NCI-H226 (cell line): ENCODE data around the gene PTPN5.

Experiments used
- DNase-seq: peaks from one replicate; pipeline ENCODE4 v3.0.0-alpha.2; 2015

The PTPN5 gene

GRCh38 chr11:18736590-18737148 lies 54.9 kb downstream of the PTPN5 start:
- DNase-seq = no peak

GRCh38 chr11:18733202-18733601 lies 58.4 kb downstream of the PTPN5 start:
- DNase-seq = no peak

- DNase-seq = no peak
These were observed 59.4 kb downstream of the PTPN5 start for GRCh38 chr11:18731949-18732821.

- no peak for DNase-seq
These were observed 60.2 kb downstream of the PTPN5 start for GRCh38 chr11:18731441-18731840.

DNA sequence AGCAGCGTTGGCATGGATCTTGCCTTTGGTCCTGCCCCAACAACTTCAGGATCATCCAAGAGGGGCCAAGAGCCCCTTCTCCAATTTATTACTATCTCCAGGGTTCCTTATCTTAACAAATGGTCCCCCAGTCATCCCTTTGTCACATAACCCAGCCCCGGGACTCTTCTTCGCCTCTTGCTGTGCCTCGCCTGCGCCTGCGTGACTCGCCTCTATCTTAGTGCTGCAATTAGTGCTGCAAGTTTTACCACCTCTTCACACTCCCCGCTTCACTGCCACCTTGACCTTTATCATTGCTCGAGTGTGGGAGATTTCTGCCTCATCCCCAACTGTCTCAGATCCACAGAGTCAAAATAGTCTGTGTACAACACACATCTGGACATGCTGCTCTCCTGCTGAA lies 61.6 kb downstream of the PTPN5 start:
- no peak for DNase-seq

- no peak for DNase-seq
These were observed 62.2 kb downstream of the PTPN5 start for GRCh38 chr11:18729426-18729825.

DNA sequence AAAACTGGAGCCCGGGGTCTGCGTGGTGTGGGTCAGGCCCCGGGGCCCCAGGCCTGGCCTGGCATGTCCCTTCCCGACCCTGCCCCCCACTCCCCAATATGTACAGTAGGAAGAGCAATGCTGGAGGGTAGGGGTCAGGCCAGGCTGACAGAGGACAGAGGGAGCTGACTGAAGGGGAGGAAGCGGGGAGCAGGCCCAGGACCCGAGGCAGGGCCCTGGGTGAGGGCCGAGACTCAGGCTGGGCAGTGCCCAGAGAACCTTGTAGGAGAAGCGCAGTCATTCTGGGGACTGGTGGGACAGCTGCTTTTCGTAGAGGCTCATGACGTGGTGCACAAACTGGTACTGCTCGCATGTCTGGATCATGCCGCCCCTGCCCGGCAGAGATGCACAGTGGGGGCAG lies 62.9 kb downstream of the PTPN5 start:
- no peak for DNase-seq

- DNase-seq = peak; percentile 5
These were observed 63.9 kb downstream of the PTPN5 start for GRCh38 chr11:18727479-18728236.

DNA sequence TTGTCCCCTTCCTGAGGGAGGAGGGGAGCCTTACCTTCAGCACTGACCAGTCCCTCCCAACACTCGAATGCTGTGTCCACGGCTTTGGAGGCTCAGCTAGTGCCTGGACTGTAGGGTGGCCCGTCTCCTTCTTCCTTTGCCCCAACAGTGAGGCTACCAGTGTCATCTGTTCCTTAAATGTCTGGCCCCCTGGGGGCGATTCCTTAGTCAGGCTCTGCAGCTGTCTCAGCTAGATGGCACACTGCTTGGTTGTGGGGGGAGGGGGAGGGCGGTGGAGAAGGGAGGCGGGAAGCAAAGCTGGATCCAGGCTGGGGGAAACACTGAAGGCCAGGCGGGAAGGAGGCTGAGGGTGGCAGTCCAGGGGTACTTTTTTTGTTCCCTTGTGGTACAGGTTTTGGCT lies 65.6 kb downstream of the PTPN5 start, which contains the start of gene IGSF22:
IGSF22 (minus strand) TSS at position 149 of the 400 bp plus-strand sequence. CDS start 1,952 bp downstream, outside the sequence.
- DNase-seq = no peak

- no peak for DNase-seq
These were observed 67.6 kb downstream of the PTPN5 start for GRCh38 chr11:18723991-18724390.

DNA sequence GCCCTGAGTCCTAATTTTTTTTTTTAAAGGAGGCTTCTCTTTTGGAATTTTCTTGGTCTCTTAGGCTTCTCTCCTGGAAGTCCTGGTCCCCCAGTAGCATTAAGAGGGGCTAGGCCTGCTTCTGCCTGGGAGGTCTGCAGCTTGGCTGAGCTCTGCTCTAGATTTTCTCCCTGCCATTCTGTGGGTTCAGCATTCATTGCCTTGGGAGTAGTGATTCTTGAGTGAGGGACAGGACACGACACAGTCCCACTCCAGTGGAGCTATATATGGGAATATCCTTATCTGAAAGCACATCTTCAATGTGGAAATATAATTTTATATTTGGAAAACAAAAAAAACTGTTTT lies 69.3 kb downstream of the PTPN5 start:
- no peak for DNase-seq

DNA sequence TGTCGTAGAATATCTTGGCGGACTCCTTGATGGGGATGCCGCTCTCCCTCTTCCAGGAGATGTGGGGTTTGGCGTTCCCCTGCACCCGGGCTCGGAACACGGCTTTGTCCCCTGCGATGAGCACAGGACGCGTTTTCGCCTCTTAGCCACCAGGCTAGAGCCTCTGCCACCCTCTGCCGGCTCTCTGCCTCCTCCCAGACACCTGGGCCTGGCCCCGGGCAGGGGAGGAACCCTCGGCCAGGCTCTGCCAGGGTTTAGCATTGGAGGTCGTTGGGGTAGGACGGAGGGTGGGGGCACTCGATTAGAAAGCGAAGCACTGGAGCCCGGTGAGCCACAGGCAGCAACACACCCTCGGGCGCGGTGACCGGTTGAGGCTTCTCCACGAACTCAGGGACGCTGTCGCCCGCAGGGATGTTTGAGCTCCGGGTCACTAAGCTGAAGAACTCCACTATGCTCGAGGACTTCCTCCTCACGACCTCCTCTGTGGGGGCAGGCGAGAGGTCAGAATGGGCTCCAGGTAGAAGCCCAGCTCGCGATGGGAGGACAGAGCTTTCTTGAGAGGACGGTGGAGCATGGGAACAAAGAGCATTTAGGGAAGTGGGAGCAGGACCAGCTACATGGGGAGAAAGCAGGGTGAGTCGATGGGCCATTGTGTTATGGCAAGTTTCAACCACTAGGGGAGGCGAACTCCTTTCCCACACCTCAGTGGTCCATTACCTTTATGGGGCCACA lies 69.9 kb downstream of the PTPN5 start:
- DNase-seq = no peak

GRCh38 chr11:18720808-18721560 lies 70.6 kb downstream of the PTPN5 start:
- DNase-seq = no peak

GRCh38 chr11:18720091-18720807 lies 71.3 kb downstream of the PTPN5 start:
- no peak for DNase-seq

GRCh38 chr11:18715476-18715875 lies 76.1 kb downstream of the PTPN5 start:
- no peak for DNase-seq

DNA sequence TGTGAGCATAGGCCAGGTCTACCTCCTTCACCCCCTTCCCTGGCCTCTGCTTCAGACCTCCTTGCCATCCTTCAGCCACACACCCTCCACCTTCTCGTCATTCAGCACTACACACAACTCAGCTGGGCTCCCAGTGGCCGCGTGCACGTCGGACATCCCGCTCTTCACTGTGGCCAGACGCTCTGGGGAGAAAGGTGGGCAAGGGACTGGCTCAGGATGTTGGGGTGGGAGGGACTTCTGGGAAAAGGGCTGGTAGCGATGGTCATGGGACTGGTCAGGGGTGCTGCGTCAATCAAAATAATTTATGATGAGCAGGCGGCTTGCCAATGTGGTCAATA lies 77.2 kb downstream of the PTPN5 start:
- no peak for DNase-seq

- no peak for DNase-seq
These were observed 77.8 kb downstream of the PTPN5 start for GRCh38 chr11:18713646-18714442.

GRCh38 chr11:18710545-18710944 lies 81.1 kb downstream of the PTPN5 start:
- no peak for DNase-seq

GRCh38 chr11:18709414-18709813 lies 82.2 kb downstream of the PTPN5 start:
- DNase-seq = no peak

- no peak for DNase-seq
These were observed 83.7 kb downstream of the PTPN5 start for GRCh38 chr11:18707811-18708340.
